HepG2 (cell line): ENCODE results near the gene SLC6A8. TPM values are rescaled to one million over a fixed set of nuclear protein-coding genes. Genes with fewer than 3 reads are reported as not detected.

ENCODE experiments used
- GABPA ChIP-seq, 2 experiments: IDR thresholded peaks; 2 replicates each; pipeline ENCODE4 v1.6.1; 2011 to 2016; ENCODE audit warnings: low read depth in 2 of 2, low read length in 1 of 2, missing biosample characterization in 1 of 2, missing genetic modification characterization in 1 of 2
- GABPB1 ChIP-seq: IDR thresholded peaks from 2 replicates; pipeline ENCODE4 v1.6.1; 2016; ENCODE audit warnings: mild to moderate bottlenecking, missing genetic modification reagents, moderate library complexity, missing compliant biosample characterization
- HNRNPL ChIP-seq: fragments of 200-400 bp; formaldehyde crosslinking; IDR thresholded peaks from 2 replicates; pipeline ENCODE4 v1.6.1; 2017; ENCODE audit warnings: mild to moderate bottlenecking, low read depth, low read length
- POLR2G ChIP-seq: fragments of 200-400 bp; formaldehyde crosslinking; IDR thresholded peaks from 2 replicates; pipeline ENCODE4 v1.6.1; 2018; ENCODE audit warnings: mild to moderate bottlenecking, low read depth, low read length, moderate library complexity
- RFX3 ChIP-seq: IDR thresholded peaks from 2 replicates; pipeline ENCODE4 v1.6.1; 2016; ENCODE audit warnings: missing biosample characterization, missing genetic modification reagents
- SRY ChIP-seq: sonication (generic); formaldehyde crosslinking; IDR thresholded peaks from 2 replicates; pipeline ENCODE4 v1.8.0; 2022; ENCODE audit warnings: mild to moderate bottlenecking, missing genetic modification reagents
- TBX2 ChIP-seq: sonication (generic); formaldehyde crosslinking; IDR thresholded peaks from 2 replicates; pipeline ENCODE4 v1.5.0; 2020; ENCODE audit warnings: missing genetic modification reagents, mild to moderate bottlenecking, borderline replicate concordance
- ZNF136 ChIP-seq: sonication (generic); formaldehyde crosslinking; IDR thresholded peaks from 2 replicates; pipeline ENCODE4 v1.8.1; 2022; ENCODE audit warnings: low read depth, mild to moderate bottlenecking, moderate library complexity, missing genetic modification reagents
- ZNF543 ChIP-seq: sonication (generic); formaldehyde crosslinking; IDR thresholded peaks from 2 replicates; pipeline ENCODE4 v1.4.0; 2020; ENCODE audit warnings: mild to moderate bottlenecking, missing genetic modification reagents
- polyA plus RNA-seq, 8 experiments: library from polyadenylated mRNA; depleted of rRNA in 3 of 8; stranded (reverse) in 7 of 8; unstranded in 1 of 8; fragments of >200 nt; fragmentation: Illumina TruSeq in 4 of 8; extraction: Trizol in 4 of 8; gene quantifications; 2 replicates each; pipeline versions ENCODE4 v1.2.1 to v1.2.3, GENCODE V29; 2011 to 2016; ENCODE audit warnings: low read depth in 4 of 8, missing spikeins in 1 of 8, mixed read lengths in 1 of 8; ENCODE audit not compliant: insufficient read depth in 1 of 8
- total RNA-seq, 5 experiments: library from RNA; depleted of rRNA; stranded (reverse); fragments of >200 nt; fragmentation: Illumina TruSeq; extraction: Trizol; gene quantifications; 2 replicates each; pipeline ENCODE4 v1.2.3, GENCODE V29; 2016; ENCODE audit warnings: low read depth in 1 of 5
- TF ChIP-seq, protein P1 (sequence below): sonication (generic); formaldehyde crosslinking; conservative IDR thresholded peaks from 2 replicates; pipeline ENCODE4 v1.8.0; 2022; ENCODE audit warnings: mild to moderate bottlenecking, moderate library complexity, missing genetic modification reagents
- TF ChIP-seq, protein P2 (sequence below): sonication (generic); formaldehyde crosslinking; IDR thresholded peaks from 2 replicates; pipeline ENCODE4 v1.5.0; 2020; ENCODE audit warnings: mild to moderate bottlenecking, low read depth, missing genetic modification reagents, borderline replicate concordance

Gene SLC6A8
- total and polyA plus RNA-seq, 2 of the 13 experiments (the other 11 are each of a cell fraction or from before 2014, with no cell fraction given): 13.9 to 176 TPM

DNA sequence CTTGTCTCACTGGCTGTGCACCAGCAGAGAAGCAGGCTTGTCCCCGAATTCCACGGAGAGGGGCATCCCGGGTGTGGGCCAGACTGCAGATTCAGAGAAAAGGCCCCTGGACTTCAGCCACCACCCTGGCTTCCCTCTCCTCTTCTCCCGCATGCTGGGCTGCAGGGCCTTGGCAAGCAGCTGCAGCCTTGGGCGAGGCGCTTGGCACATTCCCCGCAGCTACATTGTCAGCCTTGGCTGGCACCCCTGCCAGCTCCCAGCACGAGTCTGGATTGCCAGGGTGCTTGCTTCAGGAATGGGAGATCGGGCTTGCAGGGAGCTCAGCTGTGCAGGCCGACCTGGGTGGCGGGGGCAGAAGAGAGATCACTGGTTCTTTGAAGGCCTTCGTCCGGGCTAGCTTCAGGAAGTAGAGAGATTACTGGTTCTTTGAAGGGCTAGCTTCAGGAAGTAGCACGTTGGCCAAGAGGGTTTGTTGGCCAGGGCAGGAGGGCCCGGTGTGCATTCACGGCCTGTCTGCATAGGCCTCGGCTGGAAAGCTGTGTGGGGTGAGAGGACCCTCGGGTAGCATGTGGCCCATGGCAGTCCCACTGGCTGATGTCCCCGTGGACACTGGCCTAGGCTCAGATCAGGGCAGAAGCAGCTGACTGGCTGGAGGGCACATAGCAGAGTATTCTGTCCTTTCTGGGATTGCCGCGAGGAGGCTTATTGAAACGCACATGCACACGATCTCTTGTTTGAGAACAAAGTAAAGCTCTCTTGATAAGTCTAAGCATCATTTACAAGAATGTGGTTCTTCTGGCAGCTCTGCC lies 39.6 kb downstream of the SLC6A8 start (continued):
- TF ChIP-seq, protein P1, sequence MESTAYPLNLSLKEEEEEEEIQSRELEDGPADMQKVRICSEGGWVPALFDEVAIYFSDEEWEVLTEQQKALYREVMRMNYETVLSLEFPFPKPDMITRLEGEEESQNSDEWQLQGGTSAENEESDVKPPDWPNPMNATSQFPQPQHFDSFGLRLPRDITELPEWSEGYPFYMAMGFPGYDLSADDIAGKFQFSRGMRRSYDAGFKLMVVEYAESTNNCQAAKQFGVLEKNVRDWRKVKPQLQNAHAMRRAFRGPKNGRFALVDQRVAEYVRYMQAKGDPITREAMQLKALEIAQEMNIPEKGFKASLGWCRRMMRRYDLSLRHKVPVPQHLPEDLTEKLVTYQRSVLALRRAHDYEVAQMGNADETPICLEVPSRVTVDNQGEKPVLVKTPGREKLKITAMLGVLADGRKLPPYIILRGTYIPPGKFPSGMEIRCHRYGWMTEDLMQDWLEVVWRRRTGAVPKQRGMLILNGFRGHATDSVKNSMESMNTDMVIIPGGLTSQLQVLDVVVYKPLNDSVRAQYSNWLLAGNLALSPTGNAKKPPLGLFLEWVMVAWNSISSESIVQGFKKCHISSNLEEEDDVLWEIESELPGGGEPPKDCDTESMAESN (CRISPR knock-in tag): no peak
- TF ChIP-seq POLR2G (0 out of 2 replicates have a peak, but pooled peaks have one; percentile 32), GABPA (IDR thresholded peaks at IDR 0.05; ENCODE audit: low read depth, low read length) (no peak), GABPA (CRISPR knock-in tag; IDR thresholded peaks at IDR 0.05; ENCODE audit: low read depth) (peak; percentile 21; the same call in 1 of the 2 replicates), ZNF136 (no peak), GABPB1 (no peak), ZNF543 (0 out of 2 replicates have a peak, but pooled peaks have one; percentile 14), HNRNPL (0 out of 2 replicates have a peak, but pooled peaks have one; percentile 66), RFX3 (no peak), SRY (CRISPR knock-in tag) (0 out of 2 replicates have a peak, but pooled peaks have one; percentile 33), TBX2 (CRISPR knock-in tag) (peak; percentile 7; the same call in 1 of the 2 replicates)
- TF ChIP-seq, protein P2, sequence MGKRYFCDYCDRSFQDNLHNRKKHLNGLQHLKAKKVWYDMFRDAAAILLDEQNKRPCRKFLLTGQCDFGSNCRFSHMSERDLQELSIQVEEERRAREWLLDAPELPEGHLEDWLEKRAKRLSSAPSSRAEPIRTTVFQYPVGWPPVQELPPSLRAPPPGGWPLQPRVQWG (CRISPR knock-in tag): no peak
